Mucosa of stomach (tissue), 1 donor: ENCODE data around the gene SCIN.
"Not testable (repeated sequence)": the region's sequence is repeated elsewhere in the genome, so short reads cannot be mapped to it uniquely, and the experiment has no call there.

ENCODE experiments used
- H3K27me3 ChIP-seq: one replicate; pipeline ENCODE4 v1.7.0; 2013; ENCODE audit warnings: mild to moderate bottlenecking, low read length; ENCODE audit not compliant: control insufficient read depth, insufficient read depth
- H3K36me3 ChIP-seq: one replicate; pipeline ENCODE4 v1.7.0; 2013; ENCODE audit warnings: low read length; ENCODE audit not compliant: control insufficient read depth, insufficient read depth
- H3K4me1 ChIP-seq: one replicate; pipeline ENCODE4 v1.7.0; 2013; ENCODE audit warnings: mild to moderate bottlenecking, low read length; ENCODE audit not compliant: control insufficient read depth, insufficient read depth
- H3K4me3 ChIP-seq: one replicate; pipeline ENCODE4 v1.7.0; 2013; ENCODE audit warnings: low read length
- H3K9ac ChIP-seq: one replicate; pipeline ENCODE4 v1.7.0; 2013; ENCODE audit warnings: mild to moderate bottlenecking, low read length, moderate library complexity
- H3K9me3 ChIP-seq: one replicate; pipeline ENCODE4 v1.7.0; 2013; ENCODE audit warnings: mild to moderate bottlenecking, low read length, moderate library complexity; ENCODE audit not compliant: control insufficient read depth
- donor health status: Pancreatic carcinoma.

Gene SCIN

DNA sequence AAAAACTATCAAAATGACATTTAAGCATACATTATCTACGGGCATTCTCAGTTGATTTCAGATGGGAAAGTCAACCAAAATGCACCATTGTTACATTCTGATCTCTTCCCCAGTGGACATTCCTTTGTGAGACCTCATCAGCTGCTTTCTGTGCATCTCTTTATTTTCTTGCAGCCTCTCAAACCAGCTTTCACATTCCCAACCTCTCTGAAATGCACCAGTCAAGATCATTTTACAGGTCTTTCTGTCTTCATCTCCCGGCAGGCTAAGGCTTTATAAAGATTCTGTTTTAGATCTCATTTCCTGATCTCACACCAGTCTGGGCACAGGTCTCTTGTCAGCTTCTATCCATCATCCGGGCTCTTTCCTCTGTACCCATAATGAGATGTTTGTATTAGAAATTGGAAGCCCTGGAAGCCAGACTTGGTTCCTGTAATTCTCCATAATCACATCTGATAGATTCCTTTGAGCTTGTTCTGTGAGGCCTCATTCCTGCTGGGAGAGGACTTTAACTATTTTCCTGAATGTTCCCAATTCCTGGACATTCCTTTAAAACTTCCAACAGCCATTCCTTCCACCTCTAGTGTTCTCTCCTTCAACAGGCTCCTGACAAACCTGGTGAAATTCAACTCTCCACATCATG, 72.6 kb downstream of the SCIN start:
- Histone ChIP-seq H3K27me3 (no peaks in the 10 kb centered on the region), H3K9ac (no peak overlapping the region), H3K4me1 (peaks cover 12% of the 10 kb centered on the region), H3K9me3 (no peaks in the 10 kb centered on the region), H3K36me3 (peaks cover 9% of the 10 kb centered on the region), H3K4me3 (no peak overlapping the region)

DNA sequence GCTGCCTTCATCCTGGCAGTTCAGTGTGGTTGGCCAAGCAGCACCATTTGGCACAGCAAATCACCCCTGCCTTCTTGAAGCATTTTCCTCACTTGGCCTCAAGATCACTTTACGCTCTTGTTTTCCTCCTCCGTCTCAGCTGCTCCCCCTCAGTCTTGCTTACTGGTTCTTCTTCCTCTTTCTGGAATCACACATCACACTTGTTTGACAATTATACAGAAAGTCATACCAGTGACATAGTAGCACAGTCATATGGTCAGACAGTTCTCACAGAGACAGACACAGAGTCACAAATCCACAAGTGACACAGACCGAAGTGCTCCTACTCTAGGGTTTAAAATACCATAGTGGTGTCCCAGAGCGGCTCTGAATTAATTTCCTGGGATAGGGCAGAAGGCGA, 73.1 kb downstream of the SCIN start:
- H3K9me3 ChIP-seq, result no peaks in the 10 kb centered on the region
- H3K9ac ChIP-seq, result no peak overlapping the region
- no peak overlapping the region for H3K4me3 ChIP-seq
- H3K4me1 ChIP-seq, result peaks cover 7% of the 10 kb centered on the region
- no peaks in the 10 kb centered on the region for H3K27me3 ChIP-seq
- H3K36me3 ChIP-seq, result peaks cover 9% of the 10 kb centered on the region

GRCh38 chr7:12645212-12645611, 74.7 kb downstream of the SCIN start:
- not testable (repeated sequence) for H3K9me3 ChIP-seq, H3K36me3 ChIP-seq
- peaks cover 16% of the 10 kb centered on the region for H3K4me1 ChIP-seq

GRCh38 chr7:12646139-12646538, 75.6 kb downstream of the SCIN start:
- H3K36me3 ChIP-seq, result peaks cover 6% of the 10 kb centered on the region
- H3K27me3 ChIP-seq, result no peaks in the 10 kb centered on the region
- peaks cover 16% of the 10 kb centered on the region for H3K4me1 ChIP-seq
- H3K9me3 ChIP-seq, result no peaks in the 10 kb centered on the region
- no peak overlapping the region for H3K9ac ChIP-seq
- no peak overlapping the region for H3K4me3 ChIP-seq

More at GRCh38 chr7:12645212-12645611, 74.7 kb downstream of the SCIN start:
- not testable (repeated sequence) for H3K9ac ChIP-seq, H3K4me3 ChIP-seq, H3K27me3 ChIP-seq

DNA sequence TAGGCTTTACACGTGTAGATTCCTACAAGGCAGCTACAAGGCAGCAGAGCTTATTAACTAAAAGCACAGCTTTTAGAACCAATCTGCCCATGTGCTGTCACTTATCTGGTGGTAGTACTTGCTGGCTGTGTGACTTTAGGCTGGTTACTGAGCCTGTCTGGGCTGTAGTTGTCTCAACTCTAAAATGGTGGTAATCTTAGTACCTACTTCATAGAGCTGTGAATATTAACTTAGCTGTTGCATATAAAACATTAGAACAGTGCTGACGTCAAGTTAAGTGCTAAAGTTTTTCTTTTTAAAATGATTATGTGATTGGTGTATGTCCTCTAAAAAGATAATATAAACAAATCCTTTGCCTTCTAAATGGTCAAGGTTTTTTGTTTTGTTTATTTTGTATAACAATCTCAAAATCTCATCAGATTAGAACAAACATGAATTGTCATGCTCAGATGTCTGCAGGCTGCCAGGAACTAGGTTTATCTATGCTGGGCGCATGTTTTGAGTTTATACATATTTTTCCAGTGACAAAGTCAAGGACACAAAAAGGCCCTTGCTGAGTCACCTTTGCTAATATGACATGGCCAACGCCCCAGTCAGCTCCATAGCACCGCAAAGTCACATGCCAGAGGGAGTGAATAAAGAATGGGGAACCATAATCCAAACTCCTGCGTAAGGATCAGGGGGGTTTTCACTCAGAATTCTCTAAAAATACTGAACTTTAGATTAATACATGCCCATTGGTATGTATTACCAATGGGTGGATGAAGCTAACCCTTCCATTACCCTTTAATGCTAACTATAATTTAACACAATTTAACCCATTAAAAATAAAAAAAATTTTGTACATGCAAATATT, 77.1 kb downstream of the SCIN start:
- Histone ChIP-seq H3K4me1 (peaks cover 16% of the 10 kb centered on the region), H3K36me3 (no peaks in the 10 kb centered on the region), H3K9me3 (no peaks in the 10 kb centered on the region), H3K9ac (no peak overlapping the region), H3K4me3 (no peak overlapping the region), H3K27me3 (no peaks in the 10 kb centered on the region)

DNA sequence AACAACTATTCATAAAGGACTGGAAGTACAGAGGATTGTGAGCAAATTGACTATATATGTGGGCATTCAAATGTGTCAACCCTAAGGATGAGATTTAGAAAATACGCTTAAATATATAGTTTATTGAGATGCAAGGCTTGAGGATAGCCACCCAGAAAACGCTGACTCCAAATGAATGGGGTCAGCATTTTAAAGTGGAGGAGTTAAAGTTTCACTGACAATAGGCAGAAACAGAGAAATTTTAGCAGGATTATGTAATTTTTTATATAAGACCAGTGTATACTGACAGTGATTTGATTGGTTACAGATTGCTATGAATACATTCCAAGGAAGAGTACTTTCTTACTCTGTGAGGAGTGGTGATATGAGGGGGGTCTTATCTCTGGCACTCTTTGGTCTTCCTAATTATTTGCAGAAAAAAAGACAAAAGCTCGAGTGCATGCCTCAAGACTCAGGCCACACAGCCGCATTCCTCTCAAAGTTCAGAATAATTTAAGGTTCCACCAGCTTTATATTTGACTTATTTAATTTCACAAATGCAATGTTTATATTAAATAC, 78.3 kb downstream of the SCIN start:
- H3K36me3 ChIP-seq, result no peaks in the 10 kb centered on the region
- H3K9me3 ChIP-seq, result no peaks in the 10 kb centered on the region
- H3K4me3 ChIP-seq, result no peak overlapping the region
- H3K27me3 ChIP-seq, result no peaks in the 10 kb centered on the region
- H3K9ac ChIP-seq, result no peak overlapping the region
- peaks cover 16% of the 10 kb centered on the region for H3K4me1 ChIP-seq

GRCh38 chr7:12649348-12649747, 78.8 kb downstream of the SCIN start:
- Histone ChIP-seq H3K36me3 (no peaks in the 10 kb centered on the region), H3K27me3 (no peaks in the 10 kb centered on the region), H3K4me1 (peaks cover 16% of the 10 kb centered on the region), H3K9ac (no peak overlapping the region), H3K9me3 (no peaks in the 10 kb centered on the region), H3K4me3 (no peak overlapping the region)

- no peaks in the 10 kb centered on the region for H3K36me3 ChIP-seq
- H3K9me3 ChIP-seq, result no peaks in the 10 kb centered on the region
- peaks cover 16% of the 10 kb centered on the region for H3K4me1 ChIP-seq
- H3K4me3 ChIP-seq, result no peak overlapping the region
- no peak overlapping the region for H3K9ac ChIP-seq
- no peaks in the 10 kb centered on the region for H3K27me3 ChIP-seq
Observed at GRCh38 chr7:12650080-12650479, 79.6 kb downstream of the SCIN start.

DNA sequence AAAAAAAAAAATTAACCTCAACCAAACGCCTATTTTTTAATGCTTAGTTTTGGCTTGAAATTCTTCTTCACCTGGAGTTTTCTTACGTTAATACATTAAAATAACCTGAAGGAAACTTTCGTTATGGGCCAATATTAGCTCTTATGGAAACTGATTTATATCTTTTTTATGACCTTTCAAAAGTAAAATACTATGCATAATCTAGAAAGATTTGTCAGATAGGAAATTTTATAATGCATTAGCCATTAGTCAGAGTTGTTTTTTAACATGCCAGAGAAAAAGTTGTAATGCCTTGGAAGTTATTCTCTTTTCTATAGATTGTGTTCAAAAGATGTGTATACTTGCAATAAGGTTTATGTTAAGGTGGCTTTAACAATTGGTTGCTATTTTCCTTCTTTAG, 82.6 kb downstream of the SCIN start:
- H3K4me1 ChIP-seq, result peaks cover 10% of the 10 kb centered on the region
- no peaks in the 10 kb centered on the region for H3K9me3 ChIP-seq
- no peaks in the 10 kb centered on the region for H3K27me3 ChIP-seq
- H3K9ac ChIP-seq, result no peak overlapping the region
- H3K36me3 ChIP-seq, result no peaks in the 10 kb centered on the region
- H3K4me3 ChIP-seq, result no peak overlapping the region

DNA sequence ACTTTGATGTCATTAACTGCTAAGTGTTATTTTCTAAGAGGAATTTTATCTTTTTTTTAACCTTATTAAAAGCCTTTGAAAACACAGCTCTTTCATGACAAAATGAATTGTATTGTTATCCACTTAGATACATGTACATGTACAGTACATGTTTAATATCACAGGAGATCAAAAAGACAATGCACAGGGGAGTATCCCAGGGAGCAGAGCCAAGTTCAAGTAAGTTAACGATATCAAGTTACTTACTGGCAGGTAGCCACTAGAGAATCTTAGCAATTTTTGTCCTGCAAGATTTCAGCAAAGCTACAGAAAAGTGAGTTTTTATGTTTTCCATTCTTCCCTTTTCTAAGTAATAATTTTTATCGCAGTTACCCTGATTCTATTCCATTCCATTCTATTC, 83.0 kb downstream of the SCIN start:
- H3K4me1 ChIP-seq, result peaks cover 10% of the 10 kb centered on the region
- no peaks in the 10 kb centered on the region for H3K36me3 ChIP-seq

GRCh38 chr7:12655161-12655560, 84.6 kb downstream of the SCIN start:
- H3K4me3 ChIP-seq, result no peak overlapping the region
- no peaks in the 10 kb centered on the region for H3K36me3 ChIP-seq
- H3K27me3 ChIP-seq, result no peaks in the 10 kb centered on the region
- no peak overlapping the region for H3K9ac ChIP-seq
- peaks cover under 1% of the 10 kb centered on the region for H3K4me1 ChIP-seq
- no peaks in the 10 kb centered on the region for H3K9me3 ChIP-seq

More for the DNA sequence above, 83.0 kb downstream of the SCIN start:
- Histone ChIP-seq H3K9ac (no peak overlapping the region), H3K4me3 (no peak overlapping the region), H3K9me3 (no peaks in the 10 kb centered on the region), H3K27me3 (no peaks in the 10 kb centered on the region)

DNA sequence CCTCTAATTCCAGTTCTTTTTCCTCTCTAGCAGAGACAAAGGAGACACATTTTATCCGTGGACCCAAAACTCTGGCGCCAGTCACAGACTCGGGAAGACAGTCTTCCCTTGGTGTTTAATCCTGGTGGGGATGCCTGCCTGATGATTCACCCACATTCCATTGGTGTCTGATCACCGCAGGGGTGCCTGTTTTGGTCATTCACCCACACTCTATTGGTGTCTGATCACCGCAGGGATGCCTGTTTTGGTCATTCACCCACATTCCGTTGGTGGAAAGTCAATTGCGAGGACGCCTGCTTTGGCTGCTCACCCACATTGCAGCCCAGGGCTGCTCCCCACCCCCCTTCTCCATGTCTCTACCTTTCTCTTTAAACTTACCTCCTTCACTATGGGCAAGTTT, 89.9 kb downstream of the SCIN start:
- H3K4me3 ChIP-seq, H3K4me1 ChIP-seq, H3K9me3 ChIP-seq, H3K9ac ChIP-seq, H3K36me3 ChIP-seq, H3K27me3 ChIP-seq: not testable (repeated sequence)
